Measurements from ENCODE around the gene PDK2.

DNA sequence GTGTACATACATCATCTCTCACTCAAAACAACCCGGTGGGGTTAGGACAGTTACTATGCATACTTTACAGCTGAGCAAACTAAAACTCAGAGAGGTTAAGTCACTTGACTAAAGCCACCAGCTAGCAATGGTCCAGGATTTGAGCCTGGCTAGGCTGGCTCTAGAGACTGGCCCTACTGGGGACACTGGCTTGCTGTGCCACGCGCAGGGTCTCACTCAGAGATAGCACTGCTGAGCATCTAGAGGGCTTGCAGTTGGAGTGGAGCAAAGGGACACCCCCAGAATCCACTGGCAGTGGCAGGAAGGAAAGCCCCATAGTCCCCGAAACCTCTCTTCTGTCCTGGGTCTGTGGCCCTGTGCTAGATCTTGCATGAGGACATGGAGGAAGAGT lies 23.7 kb downstream of the PDK2 start:
- no peak for TF ChIP-seq EZH2 (optimal IDR thresholded peaks at IDR 0.05; ENCODE audit: low read depth, low read length)
- TF ChIP-seq, protein P1, sequence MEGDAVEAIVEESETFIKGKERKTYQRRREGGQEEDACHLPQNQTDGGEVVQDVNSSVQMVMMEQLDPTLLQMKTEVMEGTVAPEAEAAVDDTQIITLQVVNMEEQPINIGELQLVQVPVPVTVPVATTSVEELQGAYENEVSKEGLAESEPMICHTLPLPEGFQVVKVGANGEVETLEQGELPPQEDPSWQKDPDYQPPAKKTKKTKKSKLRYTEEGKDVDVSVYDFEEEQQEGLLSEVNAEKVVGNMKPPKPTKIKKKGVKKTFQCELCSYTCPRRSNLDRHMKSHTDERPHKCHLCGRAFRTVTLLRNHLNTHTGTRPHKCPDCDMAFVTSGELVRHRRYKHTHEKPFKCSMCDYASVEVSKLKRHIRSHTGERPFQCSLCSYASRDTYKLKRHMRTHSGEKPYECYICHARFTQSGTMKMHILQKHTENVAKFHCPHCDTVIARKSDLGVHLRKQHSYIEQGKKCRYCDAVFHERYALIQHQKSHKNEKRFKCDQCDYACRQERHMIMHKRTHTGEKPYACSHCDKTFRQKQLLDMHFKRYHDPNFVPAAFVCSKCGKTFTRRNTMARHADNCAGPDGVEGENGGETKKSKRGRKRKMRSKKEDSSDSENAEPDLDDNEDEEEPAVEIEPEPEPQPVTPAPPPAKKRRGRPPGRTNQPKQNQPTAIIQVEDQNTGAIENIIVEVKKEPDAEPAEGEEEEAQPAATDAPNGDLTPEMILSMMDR (IDR thresholded peaks at IDR 0.05; ENCODE audit: low read length): no peak
- TF ChIP-seq EZH2phosphoT487 (IDR thresholded peaks at IDR 0.05; ENCODE audit: low read length): no peak
